Activated naive CD8-positive, alpha-beta T cell treated with anti-CD3 and anti-CD28 coated beads, Interleukin-2, amount 50 U/mL, for 24 hours (primary cell): Measurements from ENCODE around the gene CYP2U1.

Source experiments
- ATAC-seq: fragments of 150-1000 bp; cut with Tn5 transposase; one replicate; pipeline ENCODE4 v1.10.0; 2021
- DNase-seq: peaks from one replicate; pipeline ENCODE4 v3.0.0; 2021
- H3K27ac Mint-ChIP-seq: one replicate; pipeline ENCODE4 v1.8.0; 2021; ENCODE audit warnings: mild to moderate bottlenecking, mixed read lengths
- H3K27me3 Mint-ChIP-seq: one replicate; pipeline ENCODE4 v1.8.0; 2021; ENCODE audit warnings: mixed read lengths
- H3K36me3 Mint-ChIP-seq: one replicate; pipeline ENCODE4 v1.8.0; 2021; ENCODE audit warnings: low read depth, mixed read lengths
- H3K4me1 Mint-ChIP-seq: one replicate; pipeline ENCODE4 v1.8.0; 2021; ENCODE audit warnings: mixed read lengths
- H3K4me3 Mint-ChIP-seq: one replicate; pipeline ENCODE4 v1.8.0; 2021; ENCODE audit warnings: mild to moderate bottlenecking, moderate library complexity, mixed read lengths
- H3K9me3 Mint-ChIP-seq: one replicate; pipeline ENCODE4 v1.8.0; 2021; ENCODE audit warnings: mixed read lengths

CYP2U1 gene

DNA sequence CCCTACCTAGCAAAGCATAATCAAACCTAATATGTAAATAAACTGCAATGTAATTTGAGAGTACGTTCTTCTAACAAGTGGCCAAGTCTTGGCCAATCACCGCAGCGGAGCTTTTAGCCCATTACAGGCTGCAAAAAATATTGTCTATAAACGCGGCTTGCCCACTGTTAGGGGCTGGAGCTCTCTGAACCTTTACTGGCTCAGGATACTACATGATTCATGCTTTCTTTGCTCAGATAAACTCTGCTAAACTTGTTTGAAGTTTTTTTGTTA lies 57.4 kb downstream of the CYP2U1 start:
- DNase-seq (no peak), ATAC-seq (no peak)
- H3K4me3 Mint-ChIP-seq, result peak overlapping the region; percentile 97
- H3K27ac Mint-ChIP-seq, result no peak overlapping the region
- H3K4me1 Mint-ChIP-seq, result peaks cover 36% of the 10 kb centered on the region
- peaks cover 8% of the 10 kb centered on the region for H3K36me3 Mint-ChIP-seq
- H3K27me3 Mint-ChIP-seq, result no peaks in the 10 kb centered on the region
- H3K9me3 Mint-ChIP-seq, result no peaks in the 10 kb centered on the region

DNA sequence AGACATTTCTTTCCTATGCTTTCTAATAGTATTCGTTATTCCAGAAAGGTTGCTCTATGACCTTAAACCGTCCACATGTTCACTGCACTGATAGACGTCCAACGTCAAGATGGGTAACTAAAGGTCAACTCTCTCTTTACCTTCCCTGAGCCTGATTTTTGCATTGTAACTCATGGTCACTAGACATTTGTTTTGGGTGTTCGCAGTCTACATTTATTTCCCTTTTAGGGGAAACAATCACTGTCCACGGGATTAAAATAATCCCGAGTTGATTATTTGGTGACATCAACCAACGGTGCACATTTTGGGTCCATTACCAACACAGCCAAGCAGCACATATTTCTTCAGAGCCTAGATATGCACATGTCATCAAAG lies 57.8 kb downstream of the CYP2U1 start:
- H3K36me3 Mint-ChIP-seq, result peaks cover 8% of the 10 kb centered on the region
- DNase-seq (no peak), ATAC-seq (no peak)
- H3K9me3 Mint-ChIP-seq, result no peaks in the 10 kb centered on the region
- H3K27ac Mint-ChIP-seq, result peak overlapping the region; percentile 93
- H3K27me3 Mint-ChIP-seq, result no peaks in the 10 kb centered on the region
- peaks cover 40% of the 10 kb centered on the region for H3K4me1 Mint-ChIP-seq
- H3K4me3 Mint-ChIP-seq, result peak overlapping the region; percentile 97

DNA sequence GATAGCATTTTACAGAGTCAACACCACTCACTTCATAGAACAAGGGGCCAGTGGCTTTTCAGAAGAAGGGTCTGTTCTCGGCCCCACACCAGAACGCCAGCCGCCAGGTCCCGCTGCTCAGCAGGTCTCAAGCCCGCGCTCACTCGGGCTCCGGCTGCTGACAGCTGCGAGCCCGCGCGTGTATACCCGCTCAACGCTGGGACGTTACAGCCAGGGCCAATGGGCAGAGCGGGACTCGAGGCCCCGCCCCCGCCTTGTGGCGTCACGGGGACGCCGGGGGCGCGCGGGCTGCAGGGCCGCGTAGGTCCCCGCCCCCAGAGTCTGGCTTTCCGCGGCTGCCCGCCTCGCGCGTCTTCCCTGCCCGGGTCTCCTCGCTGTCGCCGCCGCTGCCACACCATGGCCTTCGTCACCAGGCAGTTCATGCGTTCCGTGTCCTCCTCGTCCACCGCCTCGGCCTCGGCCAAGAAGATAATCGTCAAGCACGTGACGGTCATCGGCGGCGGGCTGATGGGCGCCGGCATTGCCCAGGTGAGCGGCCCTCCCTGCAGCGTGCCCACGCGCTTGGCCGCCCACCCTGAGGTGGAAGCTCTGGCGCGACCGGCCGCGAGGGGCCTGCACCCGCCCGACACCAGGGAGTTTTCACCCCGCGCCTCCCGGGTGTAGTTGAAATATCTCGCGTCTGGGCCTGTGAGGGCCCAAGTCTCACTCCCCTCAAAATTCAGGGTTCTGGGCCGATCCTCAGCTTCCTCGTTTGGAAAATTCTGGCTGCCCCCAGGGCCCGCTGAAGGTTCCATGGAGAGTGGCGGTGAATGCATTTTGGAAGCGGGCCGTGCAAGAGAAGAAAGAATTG lies 58.4 kb downstream of the CYP2U1 start, which contains the start of gene HADH:
HADH (plus strand) TSS at position 353 of the 850 bp plus-strand sequence; CDS start at position 397, 44 bp downstream.
- Mint-ChIP-seq H3K4me1 (peaks cover 46% of the 10 kb centered on the region), H3K27ac (peak within 1 kb of the TSS; percentile 93), H3K4me3 (peak within 1 kb of the TSS; percentile 97), H3K9me3 (no peaks in the 10 kb centered on the region), H3K36me3 (peaks cover 8% of the 10 kb centered on the region), H3K27me3 (no peaks in the 10 kb centered on the region)
- DNase-seq (peak; percentile 93), ATAC-seq (peak; percentile 99)

- DNase-seq (no peak), ATAC-seq (no peak)
- Mint-ChIP-seq H3K9me3 (no peaks in the 10 kb centered on the region), H3K36me3 (peaks cover 15% of the 10 kb centered on the region), H3K4me1 (peaks cover 55% of the 10 kb centered on the region), H3K27me3 (no peaks in the 10 kb centered on the region), H3K4me3 (peak overlapping the region; percentile 97), H3K27ac (no peak overlapping the region)
Measured at GRCh38 chr4:107991945-107992630, 60.7 kb downstream of the CYP2U1 start.

DNA sequence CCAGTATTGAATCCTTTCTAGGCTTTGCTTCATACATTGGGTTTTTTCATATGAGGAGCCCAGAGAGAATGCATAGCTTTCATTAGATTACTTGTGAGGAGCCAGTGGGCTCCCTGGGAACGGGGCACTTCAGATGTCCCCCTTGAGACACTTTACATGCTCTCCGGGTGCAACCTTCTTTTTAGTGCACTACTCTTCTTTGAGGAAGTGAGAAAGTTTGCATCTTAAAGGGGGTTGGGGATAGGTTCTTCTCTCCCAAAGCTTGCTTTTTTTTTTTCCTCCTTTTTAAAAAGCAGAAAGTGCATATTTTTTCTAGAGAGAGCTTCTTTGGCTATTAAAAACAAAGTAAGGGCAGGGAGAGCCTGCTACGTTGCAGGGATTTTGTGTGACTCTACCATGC lies 62.6 kb downstream of the CYP2U1 start:
- DNase-seq (no peak), ATAC-seq (no peak)
- Mint-ChIP-seq H3K27me3 (no peaks in the 10 kb centered on the region), H3K4me3 (no peak overlapping the region), H3K4me1 (peaks cover 52% of the 10 kb centered on the region), H3K27ac (no peak overlapping the region), H3K36me3 (peaks cover 23% of the 10 kb centered on the region), H3K9me3 (no peaks in the 10 kb centered on the region)

DNA sequence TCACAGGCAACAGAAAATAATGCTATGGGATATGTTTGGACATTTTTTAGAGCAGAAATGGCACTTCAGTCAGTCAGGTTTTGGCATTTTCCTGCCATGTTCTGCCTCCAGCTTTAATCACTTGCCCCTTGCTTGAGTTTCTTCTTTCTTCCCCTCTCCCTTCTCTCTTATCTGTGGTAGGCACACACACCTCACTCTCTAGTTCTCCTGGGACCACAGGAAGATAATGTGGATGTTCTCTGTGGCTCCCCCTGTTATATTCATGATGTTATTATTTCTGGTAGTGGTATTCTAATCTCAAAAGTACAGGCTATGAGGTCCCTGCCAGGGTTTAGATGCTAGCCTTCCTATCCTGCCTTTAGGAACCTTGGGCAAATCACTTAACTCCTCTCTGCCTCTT lies 63.5 kb downstream of the CYP2U1 start:
- Mint-ChIP-seq H3K9me3 (no peaks in the 10 kb centered on the region), H3K4me1 (peaks cover 54% of the 10 kb centered on the region), H3K36me3 (peaks cover 32% of the 10 kb centered on the region), H3K27ac (no peak overlapping the region), H3K4me3 (no peak overlapping the region), H3K27me3 (no peaks in the 10 kb centered on the region)
- no peak for ATAC-seq
- no peak for DNase-seq

- no peak overlapping the region for H3K4me3 Mint-ChIP-seq
- peaks cover 31% of the 10 kb centered on the region for H3K36me3 Mint-ChIP-seq
- ATAC-seq (no peak), DNase-seq (no peak)
- H3K9me3 Mint-ChIP-seq, result no peaks in the 10 kb centered on the region
- no peak overlapping the region for H3K27ac Mint-ChIP-seq
- no peaks in the 10 kb centered on the region for H3K27me3 Mint-ChIP-seq
- H3K4me1 Mint-ChIP-seq, result peaks cover 42% of the 10 kb centered on the region
Measured at GRCh38 chr4:107996949-107997788, 65.8 kb downstream of the CYP2U1 start.

DNA sequence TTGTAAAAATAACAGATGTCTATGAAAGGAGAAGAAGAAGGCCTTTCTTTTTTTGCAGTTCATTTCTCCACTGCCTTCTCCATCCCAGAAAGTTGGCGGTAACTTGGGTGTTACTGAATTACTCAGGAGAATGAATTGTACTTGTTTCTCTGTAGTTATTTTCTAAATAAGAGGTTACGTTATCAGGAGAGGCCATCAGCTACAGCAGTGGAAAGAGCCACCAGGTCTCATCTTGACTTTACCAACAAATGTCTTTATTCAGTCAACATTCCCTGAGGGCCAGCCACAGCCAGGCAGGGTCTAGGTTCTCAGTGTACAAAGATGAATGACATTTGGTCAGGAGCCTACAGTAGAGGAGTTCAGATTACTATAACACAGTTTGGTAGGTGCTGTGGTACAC lies 66.4 kb downstream of the CYP2U1 start:
- Mint-ChIP-seq H3K9me3 (no peaks in the 10 kb centered on the region), H3K27ac (no peak overlapping the region), H3K4me1 (peaks cover 38% of the 10 kb centered on the region), H3K27me3 (no peaks in the 10 kb centered on the region), H3K4me3 (no peak overlapping the region), H3K36me3 (peaks cover 31% of the 10 kb centered on the region)
- DNase-seq (no peak), ATAC-seq (no peak)

- no peak overlapping the region for H3K4me3 Mint-ChIP-seq
- no peak for DNase-seq
- peaks cover 30% of the 10 kb centered on the region for H3K36me3 Mint-ChIP-seq
- H3K9me3 Mint-ChIP-seq, result no peaks in the 10 kb centered on the region
- H3K27ac Mint-ChIP-seq, result no peak overlapping the region
- peaks cover 28% of the 10 kb centered on the region for H3K4me1 Mint-ChIP-seq
- no peak for ATAC-seq
- no peaks in the 10 kb centered on the region for H3K27me3 Mint-ChIP-seq
Measured at GRCh38 chr4:107999932-108000539, 68.7 kb downstream of the CYP2U1 start.

DNA sequence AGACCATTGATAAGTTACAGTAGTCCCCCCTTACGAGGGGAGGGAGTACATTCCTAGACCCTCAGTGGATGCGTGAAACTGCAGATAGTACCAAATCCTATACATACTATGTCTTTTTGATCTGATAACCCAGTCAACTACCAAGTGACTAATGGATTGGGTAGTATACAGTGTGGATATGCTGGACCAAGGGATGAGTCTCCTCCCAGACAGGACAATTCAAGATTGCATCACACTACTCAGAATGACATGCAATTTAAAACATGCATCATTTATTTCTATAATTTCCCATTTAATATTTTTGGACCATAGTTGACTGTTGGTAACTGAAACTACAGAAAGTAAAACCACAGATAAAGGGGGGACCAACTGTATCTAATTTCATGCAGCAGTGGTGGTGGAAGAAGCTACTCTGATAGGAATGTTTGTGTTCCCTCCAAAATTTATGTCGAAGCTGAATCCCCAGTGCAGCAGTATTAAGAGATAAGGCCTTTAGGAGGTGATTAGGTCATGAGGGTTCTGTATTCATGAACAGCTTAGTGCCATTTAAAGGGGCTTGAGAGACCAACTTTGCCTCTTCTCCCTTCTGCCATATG lies 70.3 kb downstream of the CYP2U1 start:
- H3K4me3 Mint-ChIP-seq, result no peak overlapping the region
- ATAC-seq, result no peak
- no peaks in the 10 kb centered on the region for H3K27me3 Mint-ChIP-seq
- no peaks in the 10 kb centered on the region for H3K9me3 Mint-ChIP-seq
- H3K27ac Mint-ChIP-seq, result no peak overlapping the region
- H3K4me1 Mint-ChIP-seq, result peaks cover 32% of the 10 kb centered on the region
- no peak for DNase-seq
- H3K36me3 Mint-ChIP-seq, result peaks cover 24% of the 10 kb centered on the region
